Hippocampal formation (tissue), 2 donors: ENCODE measurements around the gene SLC12A9.

Source experiments
- DNase-seq, 2 donors: peaks; one replicate each; lab custom pipeline; 2025; lab: John Stamatoyannopoulos, UW

SLC12A9 gene

DNA sequence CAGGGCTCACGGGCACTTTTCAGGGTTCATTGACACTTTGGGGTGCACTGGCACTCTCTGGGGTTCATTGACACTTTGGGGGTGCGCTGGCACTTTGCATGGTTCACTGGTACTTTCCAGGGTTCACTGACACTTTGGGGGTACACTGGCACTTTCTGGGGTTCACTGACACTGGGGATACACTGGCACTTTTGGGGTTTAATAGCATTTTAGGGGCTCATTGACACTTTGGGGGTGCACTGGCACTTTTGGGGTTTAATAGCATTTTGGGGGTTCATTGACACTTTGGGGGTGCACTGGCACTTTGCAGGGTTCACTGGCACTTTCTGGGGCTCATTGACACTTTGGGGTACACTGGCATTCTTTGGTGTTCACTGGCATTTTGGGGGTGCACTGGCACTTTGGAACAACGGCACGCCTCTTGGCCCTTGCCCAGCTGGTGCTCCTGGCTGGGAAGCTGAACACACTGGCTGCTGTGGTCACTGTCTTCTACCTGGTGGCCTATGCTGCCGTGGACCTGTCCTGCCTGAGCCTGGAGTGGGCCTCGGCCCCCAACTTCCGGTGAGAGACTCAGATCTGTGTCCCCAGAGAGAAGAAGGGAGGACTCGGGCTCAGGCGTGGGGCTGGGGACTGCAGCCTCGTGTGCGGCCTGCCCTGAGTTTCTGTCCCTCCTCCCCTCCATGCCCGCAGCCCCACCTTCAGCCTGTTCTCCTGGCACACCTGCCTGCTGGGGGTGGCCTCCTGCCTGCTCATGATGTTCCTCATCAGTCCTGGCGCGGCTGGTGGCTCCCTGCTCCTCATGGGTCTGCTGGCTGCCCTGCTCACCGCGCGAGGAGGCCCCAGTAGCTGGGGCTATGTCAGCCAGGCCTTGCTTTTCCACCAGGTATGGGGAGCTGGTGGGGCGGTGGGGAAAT, 8.4 kb downstream of the SLC12A9 start:
- no peak for DNase-seq

DNA sequence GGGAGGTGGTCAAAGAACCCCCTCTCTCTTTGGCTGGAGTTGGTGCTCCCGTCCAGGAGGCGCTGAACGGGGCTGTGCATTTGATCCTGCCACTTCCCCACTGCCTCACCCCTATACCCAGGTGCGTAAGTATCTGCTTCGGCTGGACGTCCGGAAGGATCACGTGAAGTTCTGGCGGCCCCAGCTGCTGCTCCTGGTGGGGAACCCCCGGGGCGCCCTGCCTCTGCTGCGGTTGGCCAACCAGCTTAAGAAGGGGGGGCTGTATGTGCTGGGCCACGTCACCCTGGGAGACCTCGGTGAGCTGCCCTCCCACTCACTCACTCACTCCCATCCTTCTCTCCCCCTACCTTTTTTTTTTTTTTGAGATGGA, 9.1 kb downstream of the SLC12A9 start:
- DNase-seq = no peak

DNA sequence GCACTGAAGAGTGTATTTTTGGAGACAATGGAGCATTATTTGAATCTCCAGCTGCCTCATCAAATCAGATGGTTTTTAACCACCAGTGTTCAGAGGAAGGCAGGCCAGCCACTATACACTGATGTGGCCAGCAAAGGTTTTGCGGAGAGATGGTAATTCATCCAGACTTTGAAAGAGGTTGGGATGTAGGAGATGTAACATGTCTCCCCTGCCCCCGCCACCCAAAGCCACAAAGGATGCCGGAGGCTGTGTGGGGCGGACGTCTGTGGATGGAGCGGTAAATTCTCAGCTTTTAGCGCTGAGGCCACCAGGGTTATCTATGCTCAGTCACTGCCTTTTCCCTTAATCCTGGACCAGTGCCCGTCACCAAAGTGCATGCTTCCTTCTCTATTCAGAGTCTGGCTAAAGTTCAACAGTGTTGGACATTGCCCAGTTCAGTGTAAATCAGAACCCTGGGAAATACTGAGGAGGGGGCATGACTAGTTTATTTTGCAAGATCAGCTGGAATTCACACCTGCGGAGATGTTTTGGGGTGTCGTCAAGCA, 11.0 kb downstream of the SLC12A9 start:
- no peak for DNase-seq

DNA sequence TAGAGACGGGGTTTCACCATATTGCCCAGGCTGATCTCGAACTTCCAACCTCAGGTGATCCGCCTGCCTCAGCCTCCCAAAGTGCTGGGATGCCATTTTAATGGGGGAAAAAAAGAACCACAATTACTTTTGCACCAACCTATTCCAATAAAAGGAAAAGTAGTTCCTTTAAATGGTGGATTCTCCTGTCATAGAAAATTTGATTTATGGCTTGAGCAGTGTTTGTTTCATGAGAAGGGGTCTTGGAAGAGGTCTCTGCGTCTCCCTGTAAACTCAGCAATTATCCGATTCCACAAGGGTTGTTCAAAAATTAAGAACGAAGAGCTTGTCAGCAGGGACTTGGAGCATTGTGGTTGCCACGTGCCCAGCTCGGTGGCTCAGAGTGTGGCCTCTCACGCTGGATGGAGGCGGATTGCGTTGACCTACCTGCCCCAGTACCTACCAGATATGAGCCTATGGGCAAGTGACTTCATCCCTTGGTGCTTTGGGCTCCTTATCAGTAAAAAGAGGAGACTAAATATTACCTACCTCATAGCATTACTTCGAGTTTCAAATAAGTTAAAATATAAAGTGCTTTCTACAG, 11.8 kb downstream of the SLC12A9 start:
- no peak for DNase-seq

DNA sequence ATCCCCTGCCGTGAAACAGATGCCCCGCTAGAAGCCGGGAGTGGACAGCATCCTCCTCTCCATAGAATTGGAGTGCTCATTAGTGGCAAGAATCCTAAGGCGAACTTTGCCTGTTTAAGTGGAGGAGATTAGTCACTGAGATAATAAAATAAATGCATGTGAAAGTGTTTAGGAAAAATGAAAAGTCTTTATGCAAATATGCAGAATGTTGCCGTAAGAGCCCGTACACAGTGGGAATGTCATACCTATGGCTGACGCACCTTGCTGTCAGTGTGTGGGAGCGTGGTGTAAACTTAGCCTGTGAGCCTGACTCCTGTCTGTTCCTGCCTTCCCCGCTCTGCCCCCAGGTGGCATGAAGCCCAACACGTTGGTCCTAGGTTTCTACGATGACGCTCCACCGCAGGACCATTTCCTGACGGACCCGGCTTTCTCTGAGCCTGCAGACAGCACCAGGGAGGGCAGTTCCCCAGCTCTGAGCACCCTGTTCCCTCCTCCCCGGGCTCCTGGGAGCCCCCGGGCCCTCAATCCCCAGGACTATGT, 12.9 kb downstream of the SLC12A9 start:
- no peak for DNase-seq

DNA sequence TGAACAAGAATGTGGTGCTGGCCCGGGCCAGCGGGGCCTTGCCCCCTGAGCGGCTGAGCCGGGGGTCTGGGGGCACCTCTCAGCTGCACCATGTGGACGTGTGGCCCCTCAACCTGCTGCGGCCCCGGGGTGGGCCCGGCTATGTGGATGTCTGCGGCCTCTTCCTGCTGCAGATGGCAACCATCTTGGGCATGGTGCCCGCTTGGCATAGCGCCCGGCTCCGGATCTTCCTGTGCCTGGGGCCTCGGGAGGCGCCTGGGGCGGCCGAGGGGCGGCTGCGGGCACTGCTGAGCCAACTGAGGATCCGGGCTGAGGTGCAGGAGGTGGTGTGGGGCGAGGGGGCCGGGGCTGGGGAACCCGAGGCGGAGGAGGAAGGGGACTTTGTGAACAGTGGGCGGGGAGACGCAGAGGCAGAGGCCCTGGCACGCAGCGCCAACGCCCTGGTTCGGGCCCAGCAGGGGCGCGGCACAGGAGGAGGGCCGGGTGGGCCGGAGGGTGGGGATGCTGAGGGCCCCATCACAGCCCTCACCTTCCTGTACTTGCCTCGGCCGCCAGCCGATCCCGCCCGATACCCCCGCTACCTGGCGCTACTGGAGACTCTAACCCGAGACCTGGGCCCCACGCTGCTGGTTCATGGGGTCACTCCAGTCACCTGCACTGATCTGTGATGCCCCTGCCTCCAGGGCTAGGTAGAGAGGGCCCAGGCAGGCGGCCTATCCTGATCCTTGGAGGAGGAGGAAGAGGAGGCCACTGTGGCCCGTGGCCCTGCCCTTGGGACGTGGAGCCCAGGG, 13.6 kb downstream of the SLC12A9 start:
- DNase-seq = peak in 1 of 2 donors; percentile 81

DNA sequence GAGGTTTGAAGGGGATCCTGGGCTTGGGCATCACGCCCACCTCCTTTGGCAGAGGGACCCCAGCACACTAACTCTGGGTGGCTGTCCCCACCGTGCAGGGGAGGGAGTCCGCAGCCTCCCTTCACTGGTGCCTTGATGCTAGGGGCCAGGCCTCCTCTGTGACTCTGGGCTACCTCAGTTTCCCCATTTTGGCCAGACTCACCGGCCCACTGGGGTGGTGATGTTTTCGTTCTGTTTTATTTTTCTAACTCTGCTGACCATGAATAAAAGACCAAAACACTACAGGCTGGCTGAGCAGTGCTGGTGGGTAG, 14.2 kb downstream of the SLC12A9 start:
- no peak for DNase-seq

DNA sequence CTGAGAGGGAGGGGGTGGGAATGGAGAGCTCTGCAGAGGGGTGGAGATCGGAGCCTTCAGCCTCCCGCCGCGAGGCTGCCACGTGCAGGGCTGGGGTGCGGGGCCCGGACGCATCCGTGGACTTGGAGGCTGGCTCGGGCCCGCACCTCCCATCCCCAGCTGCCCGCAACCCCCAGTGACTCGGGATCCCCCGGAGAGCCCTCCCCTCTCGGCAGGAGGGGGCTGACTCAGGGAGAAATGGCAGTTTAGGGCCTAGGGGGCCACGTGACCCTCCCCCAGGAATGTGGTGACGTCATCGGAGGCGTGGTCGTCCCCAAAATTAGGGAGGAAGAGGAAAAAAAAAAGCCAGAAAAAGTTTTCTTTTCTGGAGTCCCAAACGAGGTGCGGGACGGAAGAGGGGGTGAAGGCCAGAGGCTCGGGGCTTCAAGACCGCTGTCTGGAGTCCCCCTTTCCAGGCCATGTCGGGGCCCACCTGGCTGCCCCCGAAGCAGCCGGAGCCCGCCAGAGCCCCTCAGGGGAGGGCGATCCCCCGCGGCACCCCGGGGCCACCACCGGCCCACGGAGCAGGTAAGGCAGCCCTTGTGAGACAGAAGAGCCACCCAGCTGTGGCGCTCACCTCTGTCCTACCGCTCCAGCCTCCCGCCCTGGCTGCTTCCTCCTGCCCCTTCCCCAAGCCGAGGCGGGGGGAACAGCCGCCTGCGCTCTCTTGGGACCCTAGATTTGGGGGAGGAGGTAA, 14.7 kb downstream of the SLC12A9 start, which contains the start of gene TRIP6:
Gene TRIP6, plus strand, starts transcription at position 348 of the 736 bp plus-strand sequence. Its CDS starts 111 bp downstream, at position 459.
- DNase-seq = peak; percentile 61 to 67

DNA sequence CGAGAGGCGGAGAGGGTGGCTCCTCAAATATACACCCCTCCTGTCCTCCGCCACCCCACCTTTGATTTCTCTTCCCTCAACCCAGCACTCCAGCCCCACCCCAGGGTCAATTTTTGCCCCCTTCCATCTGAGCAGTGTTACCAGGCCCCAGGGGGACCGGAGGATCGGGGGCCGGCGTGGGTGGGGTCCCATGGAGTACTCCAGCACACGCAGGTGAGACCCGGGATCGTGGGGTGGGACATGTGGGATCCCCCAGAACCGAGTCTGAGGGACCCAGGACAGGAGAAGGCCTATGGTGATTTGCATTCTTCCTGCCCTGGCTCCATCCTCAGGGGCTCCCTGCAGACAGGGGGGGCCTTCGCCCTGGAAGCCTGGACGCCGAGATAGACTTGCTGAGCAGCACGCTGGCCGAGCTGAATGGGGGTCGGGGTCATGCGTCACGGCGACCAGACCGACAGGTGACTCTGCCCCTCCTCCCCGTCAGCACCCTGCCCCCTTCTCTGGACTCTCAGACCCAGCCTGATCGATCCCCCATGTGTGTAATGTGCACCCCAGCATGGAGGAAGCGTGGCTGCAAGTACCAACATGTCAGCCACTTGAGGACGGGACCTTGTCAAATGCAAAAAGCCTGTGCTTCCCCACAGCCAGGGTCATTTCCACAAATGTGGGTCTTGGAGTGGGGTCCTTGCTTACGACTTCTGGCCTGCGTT, 15.4 kb downstream of the SLC12A9 start:
- DNase-seq = no peak

DNA sequence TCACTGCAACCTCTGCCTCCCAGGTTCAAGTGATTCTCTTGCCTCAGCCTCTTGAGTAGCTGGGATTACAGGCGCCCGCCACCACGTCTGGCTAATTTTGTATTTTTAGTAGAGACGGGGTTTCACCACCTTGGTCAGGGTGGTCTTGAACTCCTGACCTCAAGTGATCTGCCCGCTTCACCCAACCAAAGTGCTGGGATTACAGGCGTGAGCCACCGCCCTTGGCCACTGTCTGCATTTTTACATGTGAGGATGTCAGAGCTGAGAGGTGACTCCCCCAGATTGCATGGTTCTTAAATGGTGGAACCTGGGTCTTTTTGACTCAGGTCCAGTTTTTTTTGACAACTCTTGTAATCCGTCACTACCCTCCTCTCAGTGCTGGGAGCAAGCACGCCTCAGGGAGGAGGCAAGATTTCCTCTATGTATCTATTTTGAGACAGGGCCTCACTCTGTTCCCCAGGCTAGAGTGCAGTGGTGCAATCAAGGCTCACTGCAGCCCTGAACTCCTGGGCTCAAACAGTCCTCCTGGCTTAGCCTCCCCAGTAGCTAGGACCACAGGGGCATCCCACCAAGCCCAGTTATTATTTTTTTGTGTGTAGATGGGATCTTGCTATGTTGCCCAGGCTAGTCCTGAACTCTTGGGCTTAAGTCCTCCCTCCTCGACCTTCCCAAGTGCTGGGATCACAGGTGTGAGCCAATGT, 21.2 kb downstream of the SLC12A9 start:
- DNase-seq = no peak

DNA sequence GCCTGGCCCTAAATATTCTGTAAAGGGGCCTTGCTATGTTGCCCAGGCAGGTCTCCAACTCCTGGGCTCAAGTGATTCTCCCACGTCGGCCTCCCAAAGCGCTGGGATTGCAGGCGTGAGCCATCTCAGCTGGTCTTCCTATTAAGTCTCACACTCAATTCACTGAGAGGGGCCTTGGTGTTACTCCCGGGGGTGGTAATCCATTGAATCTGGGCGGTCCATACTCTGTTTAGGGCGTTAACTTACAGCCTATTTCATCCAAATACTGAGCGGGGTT, 21.7 kb downstream of the SLC12A9 start:
- DNase-seq = no peak

DNA sequence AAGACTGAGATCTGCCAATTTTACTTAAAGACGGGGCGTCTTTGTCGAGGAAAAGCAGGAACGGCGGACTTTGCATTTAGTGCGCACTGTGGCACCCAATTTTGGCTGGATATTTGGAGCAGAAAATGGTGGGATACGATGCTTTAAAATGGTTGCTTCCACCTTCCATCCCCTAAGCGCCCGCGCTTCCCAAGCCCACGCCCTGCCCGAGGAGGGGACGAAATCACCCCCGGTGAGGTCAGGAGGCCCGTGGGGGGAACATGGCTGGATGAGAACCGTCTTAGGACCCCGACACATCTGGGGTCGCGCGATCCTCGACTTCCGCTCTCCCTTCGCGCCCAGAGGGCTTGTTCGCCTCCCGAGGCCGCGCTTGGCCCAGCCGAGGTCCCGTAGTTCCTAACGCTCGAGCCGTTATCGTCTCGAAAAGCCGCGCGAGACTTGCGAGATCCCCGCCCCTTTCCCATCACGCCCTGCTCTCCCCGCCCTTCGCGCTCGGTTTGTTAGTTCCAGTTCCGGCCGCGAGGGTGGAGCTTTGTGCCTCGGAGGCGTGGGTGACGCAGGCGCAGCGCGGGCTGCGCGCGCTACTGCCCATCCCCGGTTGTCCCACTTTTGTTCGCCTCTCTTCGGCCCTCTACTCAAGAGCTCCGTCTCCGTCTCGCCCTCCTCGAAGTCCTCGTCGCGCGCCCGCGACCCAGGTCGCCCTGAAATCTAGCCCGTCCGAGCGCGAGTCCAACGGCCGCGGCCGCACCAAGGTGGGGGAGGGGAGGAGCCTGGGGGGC, 22.3 kb downstream of the SLC12A9 start, which contains the start of gene SRRT:
Gene SRRT, plus strand, starts transcription at position 527 of the 779 bp plus-strand sequence. CDS start 488 bp downstream, outside the sequence.
- peak; percentile 97 to 98 for DNase-seq

DNA sequence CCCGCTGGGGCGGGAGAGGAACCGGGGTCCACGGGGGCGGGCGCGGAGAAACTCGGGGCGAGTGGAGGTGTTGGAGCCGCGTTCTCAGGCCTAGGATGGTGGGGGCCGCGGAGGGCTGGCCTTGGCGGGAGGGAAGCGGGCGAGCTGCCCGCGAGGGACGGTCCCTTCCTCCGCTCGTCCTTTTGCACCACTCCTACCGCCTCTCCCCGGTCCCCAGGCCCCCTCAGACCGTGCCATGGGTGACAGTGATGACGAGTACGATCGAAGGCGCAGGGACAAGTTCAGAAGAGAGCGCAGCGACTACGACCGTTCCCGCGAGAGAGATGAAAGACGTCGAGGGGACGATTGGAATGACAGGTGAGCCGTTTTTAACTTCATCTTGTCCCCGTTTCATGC, 22.8 kb downstream of the SLC12A9 start:
- DNase-seq = no peak

DNA sequence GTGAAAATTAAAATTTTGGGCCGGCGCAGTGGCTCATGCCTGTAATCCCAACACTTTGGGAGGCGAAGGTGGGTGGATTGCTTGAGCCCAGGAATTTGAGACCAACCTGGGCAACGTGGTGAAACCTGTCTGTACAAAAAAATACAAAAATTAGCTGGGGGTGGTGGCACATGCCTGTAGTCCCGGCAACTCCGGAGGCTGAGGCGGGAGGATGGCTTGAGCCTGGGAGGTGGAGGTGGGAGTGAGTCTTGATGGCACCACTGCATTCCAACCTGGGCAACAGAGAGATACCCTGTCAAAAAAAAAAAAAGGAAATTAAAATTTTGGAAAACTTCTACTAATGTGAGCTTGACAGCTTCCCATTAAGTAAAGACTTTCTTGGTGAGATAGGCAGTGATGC, 25.5 kb downstream of the SLC12A9 start:
- no peak for DNase-seq

DNA sequence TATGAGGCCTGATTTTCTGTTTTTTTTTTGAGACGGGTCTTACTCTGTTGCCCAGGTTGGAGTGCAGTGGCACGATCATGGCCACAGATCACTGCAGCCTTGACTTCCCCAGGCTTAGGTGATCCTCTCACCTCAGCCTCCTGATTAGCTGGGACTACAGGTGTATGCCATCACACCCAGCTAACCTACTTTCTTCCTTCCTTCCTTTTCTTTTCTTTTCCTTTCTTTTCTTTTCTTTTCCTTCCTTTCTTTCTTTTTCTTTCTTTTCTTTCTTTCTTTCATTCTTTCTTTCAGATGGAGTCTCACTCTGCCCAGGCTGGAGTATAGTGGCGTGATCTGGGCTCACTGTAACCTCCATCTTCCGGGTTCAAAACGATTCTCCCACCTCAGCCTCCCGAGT, 26.2 kb downstream of the SLC12A9 start:
- no peak for DNase-seq

DNA sequence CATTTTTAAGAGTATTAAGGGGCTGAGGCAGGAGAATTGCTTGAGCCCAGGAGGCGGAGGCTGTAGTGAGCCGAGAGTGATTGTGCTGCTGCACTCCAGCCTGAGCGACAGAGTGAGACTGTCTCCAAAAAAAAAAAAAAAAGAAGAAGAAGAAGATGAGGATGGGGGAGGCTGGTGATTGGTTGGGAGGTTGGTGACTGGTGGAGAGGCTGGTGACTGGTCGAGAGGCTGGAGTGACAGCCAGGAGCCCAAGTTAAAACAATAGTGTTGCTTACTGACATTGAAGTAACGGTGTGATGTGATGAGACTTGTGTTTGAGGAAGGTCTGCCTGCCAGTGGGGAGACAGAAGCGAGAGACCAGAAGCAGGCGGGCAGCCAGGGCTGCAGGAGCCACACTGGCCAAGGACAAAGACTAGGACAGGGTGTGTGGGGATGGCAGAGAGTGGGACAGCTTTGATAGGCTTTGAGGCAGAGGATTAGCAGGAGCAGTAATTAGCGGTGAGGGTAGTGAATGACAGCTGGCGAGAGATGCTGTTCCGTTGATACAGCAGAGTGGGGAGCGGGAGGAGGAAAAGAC, 27.3 kb downstream of the SLC12A9 start:
- DNase-seq = peak in 1 of 2 donors; percentile 16

DNA sequence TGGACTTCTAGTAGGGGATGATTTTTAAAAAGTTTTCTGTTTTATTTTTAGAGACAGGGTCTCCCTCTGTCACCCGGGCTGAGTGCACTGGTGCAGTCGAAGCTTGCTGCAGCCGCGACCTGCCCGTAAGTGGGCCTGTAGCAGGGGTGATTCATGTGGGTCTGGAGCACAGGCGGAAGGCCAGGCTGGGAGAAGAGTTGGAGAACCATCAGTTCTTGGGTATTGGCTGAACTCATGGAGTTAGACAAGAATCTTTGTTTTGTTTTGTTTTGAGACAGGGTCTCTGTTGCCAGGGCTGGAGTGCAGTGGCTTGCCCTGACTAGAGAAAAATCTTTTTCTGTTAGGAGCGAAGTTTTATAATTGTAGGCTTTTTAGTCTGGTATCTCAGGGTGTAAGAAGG, 28.1 kb downstream of the SLC12A9 start:
- no peak for DNase-seq

DNA sequence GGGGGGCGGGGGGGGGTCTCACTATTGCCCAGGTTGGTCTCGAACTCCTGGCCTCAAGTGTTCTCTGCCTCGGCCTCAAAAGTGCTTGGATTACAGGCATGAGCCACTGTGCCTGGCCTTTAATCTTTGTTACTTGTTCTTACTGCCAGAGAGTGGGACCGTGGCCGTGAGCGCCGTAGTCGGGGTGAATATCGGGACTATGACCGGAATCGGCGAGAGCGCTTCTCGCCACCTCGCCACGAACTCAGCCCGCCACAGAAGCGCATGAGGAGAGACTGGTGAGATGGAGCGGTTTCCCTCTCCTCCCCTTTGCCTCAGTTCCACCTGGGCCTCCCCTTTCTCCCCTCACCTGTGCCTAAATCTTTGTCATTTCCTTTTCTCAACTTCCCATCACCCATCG, 28.6 kb downstream of the SLC12A9 start:
- no peak for DNase-seq

DNA sequence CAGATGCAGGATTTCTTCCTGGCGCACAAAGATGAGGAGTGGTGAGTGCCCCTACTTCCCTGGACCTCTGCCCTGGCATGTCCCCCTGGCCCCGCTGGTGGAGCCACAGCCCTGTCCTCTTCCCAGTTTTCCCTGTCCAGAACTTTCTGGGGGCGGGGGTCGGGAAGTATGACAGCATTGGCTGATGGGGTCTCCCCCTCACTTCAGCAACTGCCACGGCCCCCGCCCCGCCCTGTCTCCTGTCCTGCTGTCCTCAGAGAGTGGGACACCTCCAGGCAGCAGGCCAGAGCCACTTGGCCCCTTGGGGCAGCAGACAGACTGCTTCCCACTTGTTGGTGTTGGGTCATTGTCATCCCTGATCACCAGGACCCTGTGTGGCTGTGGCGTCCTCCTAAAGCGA, 29.7 kb downstream of the SLC12A9 start:
- DNase-seq = no peak
